ENCODE measurements around the gene DAB1. TPM values are rescaled to one million over a fixed set of nuclear protein-coding genes. Genes with fewer than 3 reads are reported as not detected.

The DAB1 gene
- total and polyA plus RNA-seq, 2 of the 8 experiments (the other 6 are each of a cell fraction or from before 2014, with no cell fraction given): 4.4 to 11.8 TPM

DNA sequence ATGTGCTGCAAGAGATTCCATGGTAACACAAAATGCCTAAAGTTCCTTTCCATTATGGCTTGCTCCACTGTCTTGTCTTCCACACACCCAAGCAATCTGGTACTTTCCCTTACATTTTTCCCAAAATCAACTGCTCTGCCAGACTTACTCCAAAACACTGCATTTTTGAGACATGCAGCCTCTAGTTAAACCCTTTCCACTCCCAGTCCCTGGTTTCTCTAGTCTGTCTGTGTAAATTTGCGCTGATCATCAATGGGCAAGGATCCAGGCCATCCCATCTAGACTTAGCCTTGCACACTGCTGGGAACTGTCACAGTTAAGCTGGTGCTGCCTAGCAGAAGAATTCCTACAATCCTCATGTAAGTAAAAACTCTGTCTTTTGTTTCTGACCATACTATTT lies 47.8 kb downstream of the DAB1 start:
- Histone ChIP-seq H4K5ac (ENCODE audit: insufficient read length, low read depth, low read length) (no peak overlapping the region), H2AK5ac (ENCODE audit: low read depth, low read length) (no peak overlapping the region), H2BK120ac (replicated peaks; ENCODE audit: low read depth, low read length) (no peak overlapping the region), H2BK12ac (ENCODE audit: low read depth, low read length) (no peak overlapping the region), H4K8ac (ENCODE audit: extremely low read depth, insufficient read depth, low read length) (no peak overlapping the region), H3K56ac (replicated peaks; ENCODE audit: insufficient read length, low read depth, low read length) (no peak overlapping the region), H3K4me3 (ENCODE audit: extremely low read depth in 1 of 4, insufficient read depth in 2 of 4, low read depth in 3 of 4, low read length in 4 of 4) (no peak overlapping the region), H4K20me1 (replicated peaks in 1 of 2; ENCODE audit: control insufficient read depth in 1 of 2, insufficient read depth in 2 of 2, low read length in 2 of 2) (no peaks in the 10 kb centered on the region), H4K91ac (replicated peaks; ENCODE audit: insufficient read length, low read length) (no peak overlapping the region), H3K9me3 (ENCODE audit: insufficient read depth in 2 of 2, low read depth in 1 of 2, low read length in 1 of 2) (no peaks in the 10 kb centered on the region), H2BK5ac (ENCODE audit: low read depth, low read length) (no peak overlapping the region), H3K18ac (ENCODE audit: extremely low read depth, low read length) (no peak overlapping the region), H3K4me2 (ENCODE audit: insufficient read depth in 1 of 2, low read depth in 2 of 2, low read length in 2 of 2) (no peak overlapping the region), H3K4me1 (replicated peaks in 1 of 4; ENCODE audit: control insufficient read depth in 3 of 4, insufficient read depth in 4 of 4, low read length in 3 of 4) (peaks cover 0 to 5% (median 1%) of the 10 kb centered on the region in 4 experiments; a peak in 3 of 7 replicates), H3K79me1 (ENCODE audit: low read depth, low read length) (no peaks in the 10 kb centered on the region), H3K36me3 (ENCODE audit: control insufficient read depth in 2 of 4, insufficient read depth in 4 of 4, low read length in 3 of 4) (no peaks in the 10 kb centered on the region), H3K23ac (ENCODE audit: insufficient read length) (no peak overlapping the region), H3K27me3 (replicated peaks in 1 of 4; ENCODE audit: control insufficient read depth in 3 of 4, extremely low read depth in 1 of 4, insufficient read depth in 3 of 4, low read length in 3 of 4) (no peaks in the 10 kb centered on the region), H2BK20ac (ENCODE audit: low read length) (no peak overlapping the region), H3K14ac (ENCODE audit: insufficient read length) (no peak overlapping the region), H3K79me2 (ENCODE audit: control insufficient read depth in 1 of 2, insufficient read depth in 2 of 2, low read length in 2 of 2) (no peaks in the 10 kb centered on the region), H2AFZ (ENCODE audit: low read length) (no peak overlapping the region), H3K4ac (replicated peaks; ENCODE audit: insufficient read length, low read depth, low read length) (no peak overlapping the region), H2BK15ac (ENCODE audit: low read length) (no peak overlapping the region), H3K9ac (replicated peaks in 1 of 4; ENCODE audit: extremely low read depth in 1 of 4, low read depth in 3 of 4, low read length in 3 of 4) (no peak overlapping the region), H3K23me2 (ENCODE audit: low read depth, low read length) (no peaks in the 10 kb centered on the region), H3K27ac (ENCODE audit: low read depth, low read length) (no peak overlapping the region)
- ChIA-PET POLR2A (ENCODE audit: partially characterized antibody) (no interaction called here), CTCF (ENCODE audit: partially characterized antibody) (interaction anchor here (2.5 kb wide), 1 partner anchor 296 kb away, joined by 7 read pairs; no protein-coding TSS in a partner anchor)
- 75% methylated on average over 1 of the region's 1 CpG; no CpG with 5 or more reads in 1 of the 2 experiments for WGBS, 2 experiments (ENCODE audit: extremely low coverage in 1 of 2, insufficient coverage in 1 of 2, insufficient read length in 1 of 2, insufficient replicate concordance in 2 of 2, low coverage in 1 of 2, low lambda C conversion rate in 2 of 2, missing lambda C conversion rate in 1 of 2)
- no peak for TF ChIP-seq ZNF274 (IDR thresholded peaks at IDR 0.05; ENCODE audit: borderline replicate concordance, extremely low read depth, low read length)
- no peak for TF ChIP-seq NANOG (IDR thresholded peaks at IDR 0.05; ENCODE audit: insufficient read depth, low read depth, low read length, poor library complexity, severe bottlenecking)
- DNase-seq (ENCODE audit: low read depth in 1 of 2, low spot score in 2 of 2) (no peak), FAIRE-seq (no peak)

Data from H1 (cell line).